Islet precursor cell (in vitro differentiated cells): Measurements from ENCODE around the gene WWP2.
"Not testable (repeated sequence)": the region's sequence is repeated elsewhere in the genome, so short reads cannot be mapped to it uniquely, and the experiment has no call there.

Experiments used
- DNase-seq: peaks from one replicate; pipeline ENCODE4 v3.0.0-alpha.2; 2018

WWP2 gene

DNA sequence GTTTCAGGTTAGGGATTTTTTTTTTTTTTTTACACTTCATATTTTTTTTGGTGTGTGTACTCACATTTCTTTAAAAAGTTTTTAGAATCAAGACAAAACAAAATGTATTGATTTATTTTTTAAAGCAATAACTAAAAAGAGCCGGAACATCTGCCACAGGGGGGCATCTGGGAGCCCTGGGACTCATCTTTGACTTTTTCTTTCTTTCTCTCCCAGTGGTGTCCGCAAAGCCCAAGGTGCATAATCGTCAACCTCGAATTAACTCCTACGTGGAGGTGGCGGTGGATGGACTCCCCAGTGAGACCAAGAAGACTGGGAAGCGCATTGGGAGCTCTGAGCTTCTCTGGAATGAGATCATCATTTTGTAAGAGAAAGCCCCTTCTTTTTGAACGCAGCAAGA is 36.3 kb downstream of the WWP2 start:
- no peak for DNase-seq

- DNase-seq: no peak
Measured at GRCh38 chr16:69799611-69800031, 37.5 kb downstream of the WWP2 start.

DNA sequence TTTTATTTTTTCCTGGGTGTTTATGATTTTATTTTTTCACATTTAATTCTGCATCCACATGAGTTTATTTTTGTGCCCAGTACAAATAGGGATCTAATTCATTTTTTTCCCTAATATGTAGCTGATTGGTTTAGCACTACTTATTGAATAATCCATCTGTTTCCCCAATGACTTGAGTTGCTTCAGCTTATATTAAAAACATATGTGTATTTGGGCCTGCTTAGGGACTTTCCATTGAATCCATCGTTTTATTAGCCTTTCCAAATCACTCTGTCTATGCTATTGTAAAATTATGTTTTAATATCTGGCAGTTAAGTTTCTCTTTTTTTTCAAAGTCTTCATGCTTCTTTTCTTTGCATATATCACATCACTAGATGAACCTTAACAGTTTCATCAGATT is 42.2 kb downstream of the WWP2 start:
- no peak for DNase-seq

DNA sequence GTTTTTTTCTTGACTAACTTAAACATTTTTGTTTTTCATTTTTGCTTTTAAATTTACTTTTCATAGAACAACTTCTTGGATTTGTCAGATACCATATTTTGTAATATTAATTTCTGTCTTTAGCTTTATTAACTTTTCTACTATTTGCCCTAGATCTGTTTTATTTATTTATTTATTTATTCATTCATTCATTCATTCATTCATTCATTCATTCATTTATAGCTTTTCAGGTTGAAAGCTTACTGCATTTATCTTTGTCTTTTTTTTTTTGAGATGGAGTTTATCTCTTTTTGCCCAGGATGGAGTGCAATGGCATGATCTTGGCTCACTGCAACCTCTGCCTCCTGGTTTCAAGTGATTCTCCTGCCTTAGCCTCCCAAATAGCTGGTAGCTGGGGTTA is 44.6 kb downstream of the WWP2 start:
- DNase-seq: not testable (repeated sequence)

DNA sequence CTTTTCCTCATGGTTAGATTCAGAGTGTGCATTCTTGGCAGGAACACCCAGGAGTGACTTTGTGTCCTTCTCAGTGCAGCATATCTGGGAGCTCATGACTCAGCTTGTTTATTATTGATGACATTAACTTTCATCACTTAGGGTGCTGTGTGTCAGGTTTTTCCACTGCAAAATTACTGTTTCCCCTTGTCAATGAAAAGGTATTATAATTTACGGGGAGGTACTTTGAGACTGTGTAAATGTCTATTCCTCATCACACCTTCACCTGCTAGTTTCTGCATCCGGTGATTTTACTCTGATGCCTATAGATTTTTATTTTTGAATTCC is 50.5 kb downstream of the WWP2 start:
- no peak for DNase-seq

DNA sequence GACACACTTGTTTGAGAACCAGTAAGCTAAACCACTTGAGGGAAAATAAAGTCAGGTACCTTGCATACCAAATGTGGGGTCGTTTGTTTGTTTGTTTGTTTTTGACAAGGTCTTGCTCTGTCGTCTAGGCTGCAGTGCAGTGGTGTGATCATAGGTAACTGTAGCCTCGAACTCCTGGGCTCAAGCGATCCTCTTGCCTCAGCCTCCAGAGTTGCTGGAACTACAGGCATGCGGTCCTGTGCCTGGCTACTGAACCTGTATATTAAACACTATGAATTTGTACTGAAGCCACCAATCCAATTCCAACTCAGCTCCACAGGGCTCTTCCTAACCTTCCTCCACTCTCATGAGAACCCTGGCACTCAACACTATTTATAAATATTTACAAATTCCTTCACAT is 51.9 kb downstream of the WWP2 start:
- DNase-seq: no peak

- no peak for DNase-seq
Measured at GRCh38 chr16:69814561-69814960, 52.4 kb downstream of the WWP2 start.

DNA sequence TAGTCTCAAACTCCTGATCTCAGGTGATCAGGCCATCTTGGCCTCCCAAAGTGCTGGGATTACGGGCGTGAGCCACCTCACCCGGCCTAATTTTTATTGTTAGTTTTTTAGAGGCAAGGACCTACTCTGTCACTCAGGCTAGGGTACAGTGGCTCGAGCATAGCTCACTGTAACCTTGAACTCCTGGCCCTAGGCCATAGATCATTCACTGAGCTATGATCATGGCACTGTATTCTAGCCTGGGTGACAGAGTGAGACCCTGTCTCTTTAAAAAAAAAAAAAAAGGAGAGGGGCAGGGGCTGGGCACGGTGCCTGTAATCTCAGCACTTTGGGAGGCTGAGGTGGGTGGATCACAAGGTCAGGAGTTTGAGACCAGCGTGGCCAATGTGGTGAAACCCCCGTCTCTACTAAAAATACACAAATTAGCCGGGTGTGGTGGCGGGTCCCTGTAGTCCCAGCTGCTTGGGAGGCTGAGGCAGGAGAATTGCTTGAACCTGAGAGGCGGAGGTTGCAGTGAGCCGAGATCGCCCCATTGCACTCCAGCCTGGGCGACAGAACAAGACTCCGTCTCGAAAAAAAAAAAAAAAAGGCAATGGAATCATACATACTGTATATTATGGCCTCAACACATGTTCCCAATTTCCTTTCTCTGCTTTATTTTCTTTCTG is 53.2 kb downstream of the WWP2 start:
- DNase-seq: not testable (repeated sequence)

- no peak for DNase-seq
Measured at GRCh38 chr16:69816996-69817395, 54.9 kb downstream of the WWP2 start.

DNA sequence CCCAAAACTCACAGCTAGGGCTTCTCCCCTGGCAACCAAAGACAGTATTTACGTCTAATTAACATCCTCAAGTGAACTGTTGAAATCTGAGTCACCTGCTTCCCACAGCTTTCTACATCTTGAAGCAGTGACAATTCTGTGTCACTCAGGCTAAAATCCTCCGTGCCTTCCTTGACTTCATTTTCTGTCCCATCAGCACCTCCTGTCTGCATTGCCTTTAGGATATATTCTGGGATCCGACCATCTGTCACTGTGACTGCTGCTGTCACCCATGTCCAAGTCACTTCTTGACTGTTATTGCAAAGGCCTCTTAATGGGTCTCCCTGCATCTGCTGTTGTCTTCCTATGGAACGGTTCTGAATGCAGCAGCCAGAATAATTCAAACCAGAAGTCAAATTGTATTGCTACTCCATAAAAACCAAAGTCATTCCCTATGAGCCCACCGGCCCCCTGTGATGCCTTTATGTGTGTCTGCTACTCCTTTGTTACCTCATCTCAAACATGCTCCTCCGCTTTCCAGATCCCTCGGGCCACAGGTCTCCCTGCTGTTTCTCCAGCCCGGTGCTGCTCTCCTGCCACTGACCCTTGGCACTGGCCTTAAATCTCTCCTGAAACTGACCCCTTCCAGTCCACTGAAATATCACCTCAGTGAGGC is 56.9 kb downstream of the WWP2 start:
- no peak for DNase-seq

DNA sequence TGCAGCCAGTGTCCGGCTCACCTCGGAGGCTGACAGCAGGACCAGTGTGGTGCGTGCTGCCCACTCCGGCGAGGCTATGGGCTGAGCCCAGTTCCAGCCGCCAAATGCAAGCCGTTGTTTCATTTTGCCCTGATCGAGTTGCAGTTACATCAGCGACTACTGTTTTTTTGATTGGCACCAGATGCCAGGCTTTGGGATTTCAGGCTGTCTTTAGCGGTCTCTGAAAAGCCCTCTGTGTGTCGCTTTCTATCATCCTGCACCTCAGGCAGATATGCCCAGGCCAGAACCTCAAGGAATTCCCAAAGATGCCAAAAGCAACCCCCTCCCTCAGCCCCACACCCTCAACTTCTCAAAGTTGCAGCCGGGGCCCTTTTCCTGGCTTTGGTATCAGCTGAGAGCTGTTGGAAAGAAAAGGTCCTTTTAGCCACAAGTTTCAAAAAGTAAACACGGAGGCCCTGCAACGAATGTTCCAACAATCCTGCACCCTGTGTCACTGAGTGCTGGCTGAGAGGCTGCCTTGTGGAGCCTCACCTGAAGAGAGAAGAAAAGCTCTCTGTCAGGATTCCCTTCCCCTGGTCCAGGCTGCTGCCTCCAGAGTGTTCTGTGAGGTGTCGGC is 58.9 kb downstream of the WWP2 start:
- no peak for DNase-seq

DNA sequence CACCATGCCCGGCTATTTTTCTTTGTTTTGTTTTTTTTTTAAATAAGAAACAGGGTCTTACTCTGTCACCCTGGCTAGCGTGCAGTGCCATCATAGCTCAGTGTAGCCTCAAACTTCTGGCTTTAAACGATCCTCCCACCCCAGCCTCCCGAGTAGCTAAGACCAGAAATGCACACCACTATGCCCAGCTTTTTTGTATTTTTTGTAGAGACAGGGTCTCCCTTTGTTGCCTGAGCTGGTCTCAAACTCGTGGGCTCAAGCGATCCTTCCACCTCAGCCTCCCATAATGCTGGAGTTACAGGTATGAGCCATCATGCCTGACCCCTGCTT is 59.7 kb downstream of the WWP2 start:
- DNase-seq: no peak

DNA sequence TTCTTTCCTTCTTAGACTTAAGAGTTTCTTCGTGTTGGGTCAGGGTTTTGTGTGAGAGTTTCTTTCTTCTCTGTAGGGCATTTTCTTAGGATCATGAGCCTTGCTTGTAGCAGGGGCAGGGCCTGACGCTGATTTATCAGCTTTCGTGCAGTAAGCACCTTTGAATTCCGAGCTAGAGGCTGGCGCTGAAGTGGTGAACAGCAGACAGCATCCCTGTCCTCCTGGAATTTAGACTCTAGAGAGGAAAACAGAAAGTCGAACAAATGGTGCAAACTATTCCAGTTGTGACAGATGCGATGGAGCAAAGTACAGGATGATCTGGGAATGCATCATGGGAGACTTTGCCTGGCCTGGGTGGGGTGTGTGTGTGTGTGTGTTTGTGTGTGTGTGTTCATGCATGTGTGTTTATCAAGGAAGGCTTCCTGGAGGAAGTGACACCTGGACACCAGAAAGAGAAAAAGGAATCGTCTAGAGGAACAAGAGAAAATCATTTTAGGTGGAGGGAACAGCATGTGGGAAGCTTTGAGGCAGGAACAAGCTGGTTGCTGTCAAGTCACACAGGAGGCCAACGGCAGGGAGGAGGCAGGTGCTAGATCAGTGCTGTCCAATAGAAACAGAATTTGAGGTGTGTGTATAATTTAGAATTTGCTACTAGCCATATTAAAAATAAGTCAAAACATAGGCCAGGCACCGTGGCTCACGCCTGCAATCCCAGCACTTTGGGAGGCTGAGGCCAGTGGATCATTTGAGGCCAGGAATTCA is 60.2 kb downstream of the WWP2 start:
- DNase-seq: no peak

- no peak for DNase-seq
Measured at GRCh38 chr16:69823831-69824563, 61.9 kb downstream of the WWP2 start.

DNA sequence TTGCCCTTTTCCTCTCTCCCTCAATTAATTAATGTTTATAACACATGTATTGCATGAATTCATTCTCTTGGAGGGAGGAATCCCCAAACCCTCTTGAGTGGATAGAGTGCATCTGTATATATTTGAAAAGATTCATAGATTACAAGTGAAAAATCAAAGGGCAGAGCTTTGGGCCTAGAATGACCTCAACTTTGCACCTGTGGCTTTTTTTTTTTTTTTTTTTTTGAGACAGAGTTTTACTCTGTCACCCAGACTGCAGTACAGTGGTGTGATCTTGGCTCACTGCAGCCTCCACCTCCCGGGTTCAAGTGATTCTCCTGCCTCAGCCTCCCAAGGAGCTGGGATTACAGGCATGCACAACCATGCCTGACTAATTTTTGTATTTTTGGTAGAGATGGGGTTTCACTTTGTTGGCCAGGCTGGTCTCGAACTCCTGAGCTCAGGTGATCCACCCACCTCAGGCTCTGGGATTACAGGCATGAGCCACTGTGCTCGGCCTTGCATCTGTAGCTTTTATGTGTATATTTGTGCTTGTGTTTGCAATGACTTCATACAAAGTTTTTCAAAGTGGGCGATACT is 62.5 kb downstream of the WWP2 start:
- not testable (repeated sequence) for DNase-seq

- DNase-seq: no peak
Measured at GRCh38 chr16:69827524-69827923, 65.4 kb downstream of the WWP2 start.

- no peak for DNase-seq
Measured at GRCh38 chr16:69829338-69829737, 67.2 kb downstream of the WWP2 start.

GRCh38 chr16:69830146-69830533 is 68.0 kb downstream of the WWP2 start:
- no peak for DNase-seq

GRCh38 chr16:69830534-69831211 is 68.5 kb downstream of the WWP2 start:
- DNase-seq: no peak

DNA sequence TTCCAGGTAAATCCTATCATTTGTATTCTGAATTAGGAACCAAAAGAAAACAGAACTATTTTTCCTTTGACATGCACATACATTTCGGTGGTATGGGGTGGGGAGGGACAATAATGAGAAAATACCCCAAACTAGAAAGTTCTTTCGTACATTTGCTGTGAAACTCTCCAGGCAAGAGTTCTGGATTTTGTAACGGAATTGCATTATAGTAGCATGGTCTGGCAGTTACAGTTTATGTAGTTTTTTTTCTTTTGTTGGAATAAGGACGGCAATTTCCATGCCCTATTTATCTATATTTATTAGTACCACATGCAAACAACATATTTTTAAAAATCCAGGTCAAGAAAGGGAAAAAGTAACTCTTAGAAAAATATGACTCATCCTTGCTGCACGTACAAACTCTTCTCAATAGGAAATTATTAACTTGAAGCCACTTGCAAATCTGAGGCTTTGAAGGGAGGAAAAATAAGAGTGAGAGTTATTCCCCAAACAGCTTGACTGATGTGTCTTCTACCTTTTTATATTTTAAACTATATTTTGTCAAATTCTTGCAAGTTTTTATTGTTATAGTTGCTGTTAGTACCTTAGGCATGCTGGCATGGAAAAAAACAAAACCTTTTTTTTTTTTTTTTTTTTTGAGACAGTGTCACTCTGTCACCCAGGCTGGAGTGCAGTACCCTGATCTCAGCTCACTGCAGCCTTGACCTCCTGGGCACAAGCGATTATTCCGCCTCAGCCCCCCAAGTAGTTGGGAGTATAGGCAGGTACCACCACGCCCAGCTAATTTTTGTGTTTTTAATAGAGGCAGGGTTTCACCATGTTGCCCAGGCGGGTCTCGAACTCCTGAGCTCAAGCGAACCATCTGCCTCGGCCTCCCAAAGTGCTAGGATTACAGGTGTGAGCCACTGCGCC is 69.3 kb downstream of the WWP2 start:
- no peak for DNase-seq
